DOHH2 (cell line): Measurements from ENCODE around the gene PLXNA2.

Experiments
- H3F3A ChIP-seq: fragments of 200-600 bp; sonication (generic), shearing (Covaris generic); 2 replicates; pipeline ENCODE4 v1.6.0; 2016; ENCODE audit warnings: antibody characterized with exemption, mild to moderate bottlenecking; ENCODE audit not compliant: control insufficient read depth, insufficient read depth
- H3K27ac ChIP-seq: fragments of 200-600 bp; sonication (generic); 2 replicates; pipeline ENCODE4 v1.5.1; 2014; ENCODE audit warnings: low read depth, mild to moderate bottlenecking, low read length, moderate library complexity
- H3K27me3 ChIP-seq: fragments of 200-600 bp; sonication (generic); 2 replicates; pipeline ENCODE4 v1.6.1; 2014; ENCODE audit warnings: mild to moderate bottlenecking, low read length, mixed read lengths; ENCODE audit not compliant: control insufficient read depth
- H3K36me3 ChIP-seq: fragments of 200-600 bp; sonication (generic); 2 replicates; pipeline ENCODE4 v1.6.1; 2014; ENCODE audit warnings: mild to moderate bottlenecking, low read length, moderate library complexity, mixed read lengths; ENCODE audit not compliant: control insufficient read depth
- H3K4me1 ChIP-seq: fragments of 200-600 bp; sonication (generic); 2 replicates; pipeline ENCODE4 v1.6.1; 2014; ENCODE audit warnings: mild to moderate bottlenecking, low read length, mixed read lengths; ENCODE audit not compliant: control insufficient read depth
- H3K4me2 ChIP-seq: fragments of 200-600 bp; sonication (generic); 2 replicates; pipeline ENCODE4 v1.6.0; 2014; ENCODE audit warnings: mild to moderate bottlenecking, low read length, moderate library complexity
- H3K4me3 ChIP-seq: fragments of 200-600 bp; sonication (generic); 2 replicates; pipeline ENCODE4 v1.5.1; 2014; ENCODE audit warnings: mild to moderate bottlenecking, low read length, mixed read lengths
- H3K79me2 ChIP-seq: fragments of 200-600 bp; sonication (generic); 2 replicates; pipeline ENCODE4 v1.6.1; 2014; ENCODE audit warnings: mild to moderate bottlenecking, low read length, mixed read lengths; ENCODE audit not compliant: control insufficient read depth
- H3K9me2 ChIP-seq: fragments of 200-600 bp; sonication (generic); replicated peaks from 2 replicates; pipeline ENCODE4 v1.6.1; 2014; ENCODE audit warnings: mild to moderate bottlenecking, low read length, mixed read lengths; ENCODE audit not compliant: control insufficient read depth
- H3K9me3 ChIP-seq: fragments of 200-600 bp; sonication (generic); 2 replicates; pipeline ENCODE4 v1.6.1; 2014; ENCODE audit warnings: antibody characterized with exemption, low read length, mixed read lengths; ENCODE audit not compliant: control insufficient read depth, insufficient read depth
- H4K20me1 ChIP-seq: fragments of 200-600 bp; sonication (generic); 2 replicates; pipeline ENCODE4 v1.6.0; 2014; ENCODE audit warnings: low read depth, mild to moderate bottlenecking, antibody characterized with exemption, low read length, moderate library complexity; ENCODE audit not compliant: control insufficient read depth, insufficient read depth
- CTCF ChIP-seq: fragments of 200-600 bp; sonication (generic); IDR thresholded peaks from one replicate; pipeline ENCODE4 v1.5.1; 2014; ENCODE audit warnings: antibody characterized with exemption, mild to moderate bottlenecking, low read depth, low read length; ENCODE audit not compliant: poor library complexity, severe bottlenecking
- EZH2phosphoT487 ChIP-seq: fragments of 200-600 bp; sonication (generic); IDR thresholded peaks from 2 replicates; pipeline ENCODE4 v1.6.1; 2017; ENCODE audit warnings: borderline replicate concordance, mild to moderate bottlenecking, antibody characterized with exemption, low read length, moderate library complexity, mixed read lengths

The PLXNA2 gene

GRCh38 chr1:208019257-208019656 lies 224.9 kb downstream of the PLXNA2 start:
- Histone ChIP-seq H3K9me3 (no peaks in the 10 kb centered on the region), H3K9me2 (no peaks in the 10 kb centered on the region), H3K4me2 (no peak overlapping the region), H3K36me3 (no peaks in the 10 kb centered on the region), H3K27me3 (no peaks in the 10 kb centered on the region), H4K20me1 (no peaks in the 10 kb centered on the region), H3F3A (no peaks in the 10 kb centered on the region), H3K27ac (no peak overlapping the region), H3K4me3 (no peak overlapping the region), H3K79me2 (no peaks in the 10 kb centered on the region), H3K4me1 (no peaks in the 10 kb centered on the region)
- TF ChIP-seq CTCF (no peak), EZH2phosphoT487 (no peak)

GRCh38 chr1:208015255-208015654 lies 228.9 kb downstream of the PLXNA2 start:
- Histone ChIP-seq H3K4me1 (no peaks in the 10 kb centered on the region), H3K27ac (no peak overlapping the region), H3K4me3 (no peak overlapping the region), H3F3A (no peaks in the 10 kb centered on the region), H3K9me3 (no peaks in the 10 kb centered on the region), H3K36me3 (no peaks in the 10 kb centered on the region), H3K27me3 (peaks cover 10% of the 10 kb centered on the region; the same call in 1 of the 2 replicates), H3K9me2 (no peaks in the 10 kb centered on the region), H3K79me2 (no peaks in the 10 kb centered on the region), H3K4me2 (no peak overlapping the region), H4K20me1 (no peaks in the 10 kb centered on the region)
- TF ChIP-seq EZH2phosphoT487 (no peak), CTCF (no peak)

GRCh38 chr1:208013210-208013609 lies 231.0 kb downstream of the PLXNA2 start:
- H3K9me3 ChIP-seq = no peaks in the 10 kb centered on the region
- TF ChIP-seq EZH2phosphoT487 = no peak
- TF ChIP-seq CTCF = no peak
- H3K36me3 ChIP-seq = no peaks in the 10 kb centered on the region

GRCh38 chr1:208012721-208013120 lies 231.5 kb downstream of the PLXNA2 start:
- TF ChIP-seq CTCF (no peak), EZH2phosphoT487 (no peak)
- Histone ChIP-seq H3K4me2 (no peak overlapping the region), H3K4me1 (no peaks in the 10 kb centered on the region), H3K4me3 (no peak overlapping the region), H4K20me1 (no peaks in the 10 kb centered on the region), H3K27ac (no peak overlapping the region), H3K79me2 (no peaks in the 10 kb centered on the region), H3K27me3 (peaks cover 13% of the 10 kb centered on the region), H3F3A (no peaks in the 10 kb centered on the region), H3K9me3 (no peaks in the 10 kb centered on the region), H3K9me2 (no peaks in the 10 kb centered on the region), H3K36me3 (no peaks in the 10 kb centered on the region)

More at GRCh38 chr1:208013210-208013609, 231.0 kb downstream of the PLXNA2 start:
- no peaks in the 10 kb centered on the region for H3K79me2 ChIP-seq
- no peak overlapping the region for H3K4me3 ChIP-seq
- H4K20me1 ChIP-seq = no peaks in the 10 kb centered on the region
- no peak overlapping the region for H3K4me2 ChIP-seq
- no peaks in the 10 kb centered on the region for H3F3A ChIP-seq
- H3K27me3 ChIP-seq = peaks cover 13% of the 10 kb centered on the region
- H3K4me1 ChIP-seq = no peaks in the 10 kb centered on the region
- H3K9me2 ChIP-seq = no peaks in the 10 kb centered on the region
- no peak overlapping the region for H3K27ac ChIP-seq
